ENCODE results near the gene RPL35.
A peak's percentile ranks its signal among the peaks of the same experiment; 100 is the strongest.

Gene RPL35

DNA sequence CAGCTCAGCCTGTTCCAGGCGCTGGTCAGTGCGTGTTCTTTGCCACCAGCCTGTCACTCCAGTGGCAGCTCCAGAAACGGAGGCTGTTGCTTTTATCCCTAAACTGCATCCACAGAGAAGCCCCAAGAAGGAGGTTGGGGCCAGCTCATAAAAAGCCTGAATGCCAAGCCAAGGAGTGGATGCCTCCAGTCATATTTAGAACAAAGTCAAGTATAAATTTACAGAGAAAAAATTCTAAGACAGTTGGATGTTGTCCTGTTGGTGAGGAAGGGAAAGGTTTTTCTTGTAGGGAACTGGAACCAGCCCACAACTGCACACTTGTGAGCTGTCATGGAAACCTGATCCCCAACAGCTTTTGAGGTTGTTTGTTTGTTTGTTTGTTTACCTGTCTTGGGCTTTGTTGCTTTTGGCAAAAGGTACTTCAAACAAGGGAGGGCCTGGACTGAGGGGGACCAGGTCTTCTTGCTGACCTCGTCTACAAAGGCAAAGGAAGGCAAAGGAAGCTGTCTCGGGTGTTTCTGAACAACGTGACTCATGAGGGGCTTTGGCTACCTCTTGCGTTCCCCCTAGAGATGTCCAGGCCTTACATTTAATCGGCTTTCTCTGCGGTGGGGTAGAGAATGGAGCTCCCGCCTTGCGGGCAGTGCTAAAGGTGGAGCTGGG is 48.1 kb downstream of the RPL35 start:
- intact Hi-C loops (cut with DNase I; ENCODE audit: low total_unique reads) = no loop called here
- H3K4me3 ChIP-seq = no peak overlapping the region
- no peaks in the 10 kb centered on the region for H3K36me3 ChIP-seq
- H3K27ac ChIP-seq = no peak overlapping the region
- TF ChIP-seq CTCF (IDR thresholded peaks at IDR 0.05) = no peak
- peaks cover 0 to 2% of the 10 kb centered on the region in 2 donors for H3K27me3 ChIP-seq
- no peak for DNase-seq
- H3K9me3 ChIP-seq = no peaks in the 10 kb centered on the region
- peaks cover 0 to 23% (median 6%) of the 10 kb centered on the region in 4 donors for H3K4me1 ChIP-seq

GRCh38 chr9:124813041-124813440 is 48.7 kb downstream of the RPL35 start:
- H3K27me3 ChIP-seq = peaks cover 0 to 2% of the 10 kb centered on the region in 2 donors
- H3K36me3 ChIP-seq = no peaks in the 10 kb centered on the region
- no peak for DNase-seq
- peaks cover 0 to 20% (median 6%) of the 10 kb centered on the region in 4 donors for H3K4me1 ChIP-seq
- intact Hi-C loops (cut with DNase I; ENCODE audit: low total_unique reads) = no loop called here
- H3K27ac ChIP-seq = no peak overlapping the region
- no peaks in the 10 kb centered on the region for H3K9me3 ChIP-seq
- H3K4me3 ChIP-seq = no peak overlapping the region
- no peak for TF ChIP-seq CTCF (IDR thresholded peaks at IDR 0.05)

DNA sequence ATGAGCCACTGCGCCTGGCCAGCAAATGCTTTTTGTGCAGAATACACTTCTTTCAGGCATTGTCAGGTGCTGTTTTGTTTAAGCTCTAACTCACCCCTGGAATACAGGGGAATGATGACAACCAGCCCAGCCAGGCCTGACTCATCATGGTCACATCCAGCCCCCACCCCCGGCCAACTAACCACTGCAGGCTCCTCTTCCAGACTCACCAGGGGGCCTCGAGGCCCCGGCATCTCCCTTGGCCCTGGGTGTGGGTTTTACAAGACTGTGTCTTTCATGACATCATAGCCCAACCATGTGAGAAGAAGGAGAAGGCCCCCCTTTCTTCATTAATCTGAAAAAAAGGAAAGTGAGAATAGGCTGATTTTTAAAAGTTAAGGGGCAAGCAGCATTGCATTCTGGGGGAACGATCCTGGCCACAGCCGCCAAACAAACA is 49.3 kb downstream of the RPL35 start:
- no peaks in the 10 kb centered on the region for H3K9me3 ChIP-seq
- no peak overlapping the region for H3K27ac ChIP-seq
- H3K4me1 ChIP-seq = peaks cover 0 to 20% (median 6%) of the 10 kb centered on the region in 4 donors
- H3K27me3 ChIP-seq = peaks cover 0 to 2% of the 10 kb centered on the region in 2 donors
- DNase-seq = peak in 1 of 2 donors; percentile 57
- H3K36me3 ChIP-seq = no peaks in the 10 kb centered on the region
- TF ChIP-seq CTCF (IDR thresholded peaks at IDR 0.05) = no peak
- H3K4me3 ChIP-seq = no peak overlapping the region
- intact Hi-C loops (cut with DNase I; ENCODE audit: low total_unique reads) = no loop called here

- peaks cover 0 to 20% (median 6%) of the 10 kb centered on the region in 4 donors for H3K4me1 ChIP-seq
- no peak for DNase-seq
- H3K36me3 ChIP-seq = no peaks in the 10 kb centered on the region
- intact Hi-C loops (cut with DNase I; ENCODE audit: low total_unique reads) = no loop called here
- no peak for TF ChIP-seq CTCF (IDR thresholded peaks at IDR 0.05)
- H3K27ac ChIP-seq = no peak overlapping the region
- H3K4me3 ChIP-seq = no peak overlapping the region
- H3K27me3 ChIP-seq = no peaks in the 10 kb centered on the region
- H3K9me3 ChIP-seq = no peaks in the 10 kb centered on the region
Measured at GRCh38 chr9:124810663-124811355, 50.9 kb downstream of the RPL35 start.

GRCh38 chr9:124809741-124810500 is 51.8 kb downstream of the RPL35 start:
- Histone ChIP-seq H3K4me1 (peaks cover 0 to 20% (median 6%) of the 10 kb centered on the region in 4 donors), H3K4me3 (no peak overlapping the region), H3K9me3 (no peaks in the 10 kb centered on the region), H3K27ac (no peak overlapping the region), H3K27me3 (no peaks in the 10 kb centered on the region), H3K36me3 (no peaks in the 10 kb centered on the region)
- intact Hi-C loops (cut with DNase I; ENCODE audit: low total_unique reads) = no loop called here
- no peak for DNase-seq
- no peak for TF ChIP-seq CTCF (IDR thresholded peaks at IDR 0.05)

All from tibial artery (tissue), 4 donors.